Heart left ventricle (tissue), 16 donors: ENCODE data around the gene FAM131A. TPM values are rescaled to one million over a fixed set of nuclear protein-coding genes. Genes with fewer than 3 reads are reported as not detected.
"Not testable (repeated sequence)": the region's sequence is repeated elsewhere in the genome, so short reads cannot be mapped to it uniquely, and the experiment has no call there.

ENCODE experiments used
- ATAC-seq, 4 donors: fragments of 200-7000 bp; cut with Tn5 transposase; one replicate each; pipeline ENCODE4 v1.9.1; 2020 to 2022; ENCODE audit warnings: moderate library complexity in 4 of 4, mild to moderate bottlenecking in 3 of 4, moderate number of reproducible peaks in 1 of 4
- DNase-seq, 5 donors: peaks; one replicate each; pipeline ENCODE4 v3.0.0-alpha.2; 2020
- H3K27ac ChIP-seq, 12 donors: fragments of 200-600 bp; sonication (generic) in 4 of 12; one replicate each; pipeline versions ENCODE4 v1.5.0 to v1.8.0; 2016 to 2022; ENCODE audit warnings: mild to moderate bottlenecking in 2 of 12
- H3K27me3 ChIP-seq, 9 donors: fragments of 200-600 bp; sonication (generic) in 2 of 9; one replicate each; pipeline versions ENCODE4 v1.5.1 to v1.8.0; 2016 to 2022; ENCODE audit warnings: mild to moderate bottlenecking in 3 of 9
- H3K36me3 ChIP-seq, 9 donors: fragments of 200-600 bp; sonication (generic) in 2 of 9; one replicate each; pipeline versions ENCODE4 v1.5.0 to v1.8.0; 2018 to 2022; ENCODE audit warnings: mild to moderate bottlenecking in 2 of 9
- H3K4me1 ChIP-seq, 12 donors: fragments of 200-600 bp; sonication (generic) in 4 of 12; one replicate each; pipeline versions ENCODE4 v1.5.0 to v1.8.0; 2016 to 2022; ENCODE audit warnings: mild to moderate bottlenecking in 3 of 12
- H3K4me3 ChIP-seq, 12 donors: fragments of 200-600 bp; sonication (generic) in 4 of 12; one replicate each; pipeline versions ENCODE4 v1.5.0 to v1.8.0; 2017 to 2022; ENCODE audit warnings: mild to moderate bottlenecking in 9 of 12, moderate library complexity in 4 of 12
- H3K9me3 ChIP-seq, 12 donors: fragments of 200-600 bp; sonication (generic) in 4 of 12; one replicate each; pipeline versions ENCODE4 v1.5.0 to v1.8.0; 2016 to 2022; ENCODE audit warnings: mild to moderate bottlenecking in 1 of 12
- POLR2A ChIP-seq, 2 donors: fragments of 450-650 bp; IDR thresholded peaks; one replicate each; pipeline ENCODE4 v1.6.1; 2017; ENCODE audit warnings: antibody characterized with exemption in 2 of 2, mild to moderate bottlenecking in 2 of 2, moderate library complexity in 2 of 2
- WGBS, 4 donors: extraction: QIAGEN DNeasy Blood & Tissue Kit in 2 of 4; methylation state at CpG; one replicate each; pipeline versions ENCODE4 v1.1.5 to v1.1.7; 2013 to 2018; 5-methylcytosine and 5-hydroxymethylcytosine counted together
- intact Hi-C, 10 donors: fragments of 100-400 bp; cut with DNase I; formaldehyde crosslinking; loops; one replicate each; pipeline versions ENCODE4 v1.11.1 to v1.14.2; 2022
- polyA plus RNA-seq, 2 donors: library from polyadenylated mRNA; stranded (reverse); fragments of 200-250 nt; gene quantifications; one replicate each; pipeline ENCODE4 v1.2.3, GENCODE V29; 2013
- total RNA-seq, 9 donors: library from RNA; depleted of rRNA in 2 of 9; stranded (reverse); fragments of >200 nt in 2 of 9; fragmentation: NEBNext Ultra II Directional in 3 of 9; extraction: Animal tissue kit (Norgen Biotek cat#: 25700) in 3 of 9; gene quantifications; one replicate each; pipeline versions ENCODE4 v1.1.0 to v1.2.4, GENCODE V29; 2016 to 2023
- TF ChIP-seq, protein P1 (sequence below), 12 donors: fragments of 200-600 bp; sonication (generic) in 4 of 12; IDR thresholded peaks; one replicate each; pipeline versions ENCODE4 v1.5.0 to v1.8.0; 2018 to 2022; ENCODE audit warnings: antibody characterized with exemption in 12 of 12, mild to moderate bottlenecking in 5 of 12
- donor health status: ischemic (EF 13 %, LVEDD 7.1; RV severe dilation, severe dysfunction).
- donor health status: healthy with polysubstance abuse.
- donor health status: DM: no; HTN: yes; CAD: no.
- donor health status: DM: no; HTN: no; CAD: no.
- donor health status: ischemic (EF 25% LVEDD 6.9; RV normal size, moderate dysfunction).
- donor health status: ischemic (EF 25% LVEDD 5.7; RV mildly dilated, moderate dysfunction).
- donor health status: healthy.
- donor health status: DM: yes; HTN: yes; CAD: no.
- donor health status: ischemic (EF 35%, LVEDD 5.7; RV mildly dilated, moderate dysfunction).
- donor health status: nonischemic (EF 11% LVEDD 7.7; RV severe dilation, severe dysfunction).
- donor health status: DM: yes; HTN: yes; CAD: no.
- donor health status: PGD.
- donor health status: ischemic (EF 29% LVEDD 5.4; RV normal size, mild dysfunction).
- donor health status: nonischemic (EF 23%, LVEDD 6.1; RV moderate dilation, normal function).

The FAM131A gene
- total and polyA plus RNA-seq, 11 donors: 21.9 to 53.2 (median 30.9) TPM

GRCh38 chr3:184338511-184338945 lies 1.1 kb downstream of the FAM131A start:
- H3K4me1 ChIP-seq: peaks cover 11 to 48% (median 34%) of the 10 kb centered on the region in 12 donors
- intact Hi-C loops: no loop called here
- TF ChIP-seq, protein P1, sequence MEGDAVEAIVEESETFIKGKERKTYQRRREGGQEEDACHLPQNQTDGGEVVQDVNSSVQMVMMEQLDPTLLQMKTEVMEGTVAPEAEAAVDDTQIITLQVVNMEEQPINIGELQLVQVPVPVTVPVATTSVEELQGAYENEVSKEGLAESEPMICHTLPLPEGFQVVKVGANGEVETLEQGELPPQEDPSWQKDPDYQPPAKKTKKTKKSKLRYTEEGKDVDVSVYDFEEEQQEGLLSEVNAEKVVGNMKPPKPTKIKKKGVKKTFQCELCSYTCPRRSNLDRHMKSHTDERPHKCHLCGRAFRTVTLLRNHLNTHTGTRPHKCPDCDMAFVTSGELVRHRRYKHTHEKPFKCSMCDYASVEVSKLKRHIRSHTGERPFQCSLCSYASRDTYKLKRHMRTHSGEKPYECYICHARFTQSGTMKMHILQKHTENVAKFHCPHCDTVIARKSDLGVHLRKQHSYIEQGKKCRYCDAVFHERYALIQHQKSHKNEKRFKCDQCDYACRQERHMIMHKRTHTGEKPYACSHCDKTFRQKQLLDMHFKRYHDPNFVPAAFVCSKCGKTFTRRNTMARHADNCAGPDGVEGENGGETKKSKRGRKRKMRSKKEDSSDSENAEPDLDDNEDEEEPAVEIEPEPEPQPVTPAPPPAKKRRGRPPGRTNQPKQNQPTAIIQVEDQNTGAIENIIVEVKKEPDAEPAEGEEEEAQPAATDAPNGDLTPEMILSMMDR (IDR thresholded peaks at IDR 0.05): peak in 8 of 12 donors; percentile 6 to 44 (median 26)
- peak in 1 of 2 donors; percentile 44 for TF ChIP-seq POLR2A (IDR thresholded peaks at IDR 0.05)
- H3K9me3 ChIP-seq: no peaks in the 10 kb centered on the region
- H3K36me3 ChIP-seq: peaks cover 0 to 44% (median 40%) of the 10 kb centered on the region in 9 donors
- ATAC-seq (peak; percentile 10 to 63 (median 48)), DNase-seq (peak; percentile 88 to 92 (median 91))
- H3K27ac ChIP-seq: peak overlapping the region; percentile 75 to 100 (median 96)
- 14 to 40% (median 21%) methylated on average over 10 to 37 of the region's 37 CpGs for WGBS, 4 donors
- no peaks in the 10 kb centered on the region for H3K27me3 ChIP-seq
- peak overlapping the region in 11 of 12 donors; percentile 10 to 95 (median 81) for H3K4me3 ChIP-seq

GRCh38 chr3:184339001-184339400 lies 1.6 kb downstream of the FAM131A start:
- no peaks in the 10 kb centered on the region for H3K9me3 ChIP-seq
- TF ChIP-seq POLR2A (IDR thresholded peaks at IDR 0.05): no peak
- TF ChIP-seq, protein P1 (IDR thresholded peaks at IDR 0.05): no peak
- ATAC-seq: no peak
- intact Hi-C loops: no loop called here
- peak overlapping the region in 11 of 12 donors; percentile 10 to 95 (median 81) for H3K4me3 ChIP-seq
- H3K36me3 ChIP-seq: peaks cover 0 to 44% (median 39%) of the 10 kb centered on the region in 9 donors
- peak overlapping the region; percentile 75 to 100 (median 96) for H3K27ac ChIP-seq
- H3K27me3 ChIP-seq: no peaks in the 10 kb centered on the region
- WGBS, 4 donors: 34 to 54% (median 44%) methylated on average over 6 to 8 of the region's 8 CpGs
- peaks cover 11 to 48% (median 34%) of the 10 kb centered on the region in 12 donors for H3K4me1 ChIP-seq
- no peak for DNase-seq

DNA sequence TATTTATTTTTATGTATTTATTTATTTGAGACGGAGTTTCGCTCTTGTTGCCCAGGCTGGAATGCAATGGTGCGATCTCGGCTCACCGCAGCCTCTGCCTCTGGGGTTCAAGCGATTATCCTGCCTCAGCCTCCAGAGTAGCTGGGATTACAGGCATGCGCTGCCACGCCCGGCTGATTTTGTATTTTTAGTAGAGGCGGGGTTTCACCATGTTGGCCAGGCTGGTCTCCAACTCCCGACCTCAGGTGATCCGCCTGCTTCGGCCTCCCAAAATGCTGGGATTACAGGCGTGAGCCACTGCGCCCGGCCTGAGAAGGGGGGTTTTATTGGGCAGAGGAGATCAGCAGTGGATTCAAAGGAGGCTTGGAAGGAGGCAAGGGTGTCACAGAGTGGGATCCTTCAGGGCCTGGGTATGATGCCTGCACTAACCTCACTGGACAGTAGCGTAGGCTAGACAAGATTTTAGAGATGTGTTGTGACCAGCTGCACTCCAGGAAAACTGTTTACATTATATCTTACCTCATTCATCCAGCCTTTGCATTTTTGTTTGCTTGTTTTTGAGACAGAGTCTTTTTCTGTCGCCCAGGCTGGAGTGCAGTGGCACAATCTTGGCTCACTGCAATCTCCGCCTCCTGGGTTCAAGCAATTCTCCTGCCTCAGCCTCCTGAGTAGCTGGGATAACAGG lies 2.2 kb downstream of the FAM131A start:
- ATAC-seq, intact Hi-C loops, H3K27me3 ChIP-seq, DNase-seq, H3K4me3 ChIP-seq, H3K9me3 ChIP-seq: not testable (repeated sequence)
- WGBS, 4 donors: 90 to 94% (median 92%) methylated on average over 19 of the region's 19 CpGs
- Histone ChIP-seq H3K36me3 (peaks cover 0 to 44% (median 38%) of the 10 kb centered on the region in 9 donors), H3K27ac (peak overlapping the region in 2 of 12 donors; percentile 91 to 100), H3K4me1 (peaks cover 11 to 48% (median 34%) of the 10 kb centered on the region in 12 donors)

- Histone ChIP-seq H3K27me3 (no peaks in the 10 kb centered on the region), H3K9me3 (no peaks in the 10 kb centered on the region), H3K4me3 (no peak overlapping the region), H3K27ac (no peak overlapping the region), H3K4me1 (peaks cover 11 to 43% (median 32%) of the 10 kb centered on the region in 12 donors), H3K36me3 (peaks cover 0 to 47% (median 45%) of the 10 kb centered on the region in 9 donors)
- TF ChIP-seq POLR2A (IDR thresholded peaks at IDR 0.05): no peak
- TF ChIP-seq, protein P1 (IDR thresholded peaks at IDR 0.05): no peak
- WGBS, 4 donors: 86 to 95% (median 91%) methylated on average over 7 of the region's 7 CpGs
- intact Hi-C loops: no loop called here
- peak in 1 of 5 donors; percentile 13 for DNase-seq
- no peak for ATAC-seq
Measured at GRCh38 chr3:184341925-184342324, 4.5 kb downstream of the FAM131A start.
